Astrocyte of the spinal cord (primary cell): ENCODE measurements around the gene MANSC1.
"Not testable (repeated sequence)": the region's sequence is repeated elsewhere in the genome, so short reads cannot be mapped to it uniquely, and the experiment has no call there.

Source experiments
- DNase-seq: peaks from one replicate; pipeline ENCODE4 v3.0.0; 2011; ENCODE audit warnings: low read depth, low spot score
- H3K4me3 ChIP-seq: 2 replicates; pipeline ENCODE4 v1.5.1; 2011; ENCODE audit warnings: low read depth, mild to moderate bottlenecking, low read length, moderate library complexity
- in situ Hi-C: cut with HindIII; loops from 2 replicates; pipeline ENCODE4 v1.10.0; 2017; ENCODE audit warnings: low sequenced_read_pairs
- TF ChIP-seq, protein P1 (sequence below): IDR thresholded peaks from 2 replicates; pipeline ENCODE4 v1.5.1; 2012; ENCODE audit warnings: low read depth, mild to moderate bottlenecking, low read length, inconsistent platforms

Gene MANSC1

DNA sequence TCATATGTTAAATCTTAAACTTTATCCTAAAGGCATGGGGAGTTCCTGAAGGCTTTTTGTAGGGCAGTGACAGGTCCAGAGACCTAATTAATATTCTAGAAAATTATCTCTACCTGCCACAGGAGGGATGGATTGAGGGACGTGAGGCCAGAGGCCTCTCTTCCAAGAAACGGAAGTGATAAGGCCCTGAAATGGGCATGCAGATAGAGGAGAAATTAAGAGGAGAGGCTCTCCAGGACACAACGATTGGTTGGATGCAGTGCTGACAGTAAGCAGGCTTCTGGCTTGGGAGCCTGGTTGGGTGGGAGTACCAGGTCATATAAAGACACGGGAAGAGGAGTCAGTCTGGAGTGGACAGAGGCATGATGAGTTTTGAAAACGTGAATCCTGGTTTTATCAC, 3.8 kb upstream of the MANSC1 start:
- in situ Hi-C loops = no loop called here
- H3K4me3 ChIP-seq = no peak overlapping the region
- TF ChIP-seq, protein P1, sequence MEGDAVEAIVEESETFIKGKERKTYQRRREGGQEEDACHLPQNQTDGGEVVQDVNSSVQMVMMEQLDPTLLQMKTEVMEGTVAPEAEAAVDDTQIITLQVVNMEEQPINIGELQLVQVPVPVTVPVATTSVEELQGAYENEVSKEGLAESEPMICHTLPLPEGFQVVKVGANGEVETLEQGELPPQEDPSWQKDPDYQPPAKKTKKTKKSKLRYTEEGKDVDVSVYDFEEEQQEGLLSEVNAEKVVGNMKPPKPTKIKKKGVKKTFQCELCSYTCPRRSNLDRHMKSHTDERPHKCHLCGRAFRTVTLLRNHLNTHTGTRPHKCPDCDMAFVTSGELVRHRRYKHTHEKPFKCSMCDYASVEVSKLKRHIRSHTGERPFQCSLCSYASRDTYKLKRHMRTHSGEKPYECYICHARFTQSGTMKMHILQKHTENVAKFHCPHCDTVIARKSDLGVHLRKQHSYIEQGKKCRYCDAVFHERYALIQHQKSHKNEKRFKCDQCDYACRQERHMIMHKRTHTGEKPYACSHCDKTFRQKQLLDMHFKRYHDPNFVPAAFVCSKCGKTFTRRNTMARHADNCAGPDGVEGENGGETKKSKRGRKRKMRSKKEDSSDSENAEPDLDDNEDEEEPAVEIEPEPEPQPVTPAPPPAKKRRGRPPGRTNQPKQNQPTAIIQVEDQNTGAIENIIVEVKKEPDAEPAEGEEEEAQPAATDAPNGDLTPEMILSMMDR = no peak
- no peak for DNase-seq

DNA sequence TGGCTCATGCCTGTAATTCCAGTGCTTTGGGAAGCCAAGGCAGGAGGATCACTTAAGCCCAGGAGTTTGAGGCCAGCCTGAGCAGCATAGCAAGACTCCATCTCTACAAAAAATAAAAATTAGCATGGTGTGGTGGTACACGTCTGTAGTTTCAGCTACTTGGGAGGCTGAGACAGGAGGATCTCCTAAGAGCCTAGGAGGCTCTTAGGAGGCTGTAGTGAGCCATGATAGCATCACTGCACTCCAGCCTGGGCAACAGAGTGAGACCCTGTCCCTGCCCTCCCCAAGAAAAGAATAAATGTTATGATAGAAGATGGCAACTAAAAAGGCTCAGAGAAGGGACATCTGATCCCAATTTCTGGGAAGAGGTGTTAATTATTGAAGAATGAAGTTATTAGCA, 3.2 kb upstream of the MANSC1 start:
- no peak overlapping the region for H3K4me3 ChIP-seq
- in situ Hi-C loops = no loop called here
- TF ChIP-seq, protein P1 = no peak
- no peak for DNase-seq

DNA sequence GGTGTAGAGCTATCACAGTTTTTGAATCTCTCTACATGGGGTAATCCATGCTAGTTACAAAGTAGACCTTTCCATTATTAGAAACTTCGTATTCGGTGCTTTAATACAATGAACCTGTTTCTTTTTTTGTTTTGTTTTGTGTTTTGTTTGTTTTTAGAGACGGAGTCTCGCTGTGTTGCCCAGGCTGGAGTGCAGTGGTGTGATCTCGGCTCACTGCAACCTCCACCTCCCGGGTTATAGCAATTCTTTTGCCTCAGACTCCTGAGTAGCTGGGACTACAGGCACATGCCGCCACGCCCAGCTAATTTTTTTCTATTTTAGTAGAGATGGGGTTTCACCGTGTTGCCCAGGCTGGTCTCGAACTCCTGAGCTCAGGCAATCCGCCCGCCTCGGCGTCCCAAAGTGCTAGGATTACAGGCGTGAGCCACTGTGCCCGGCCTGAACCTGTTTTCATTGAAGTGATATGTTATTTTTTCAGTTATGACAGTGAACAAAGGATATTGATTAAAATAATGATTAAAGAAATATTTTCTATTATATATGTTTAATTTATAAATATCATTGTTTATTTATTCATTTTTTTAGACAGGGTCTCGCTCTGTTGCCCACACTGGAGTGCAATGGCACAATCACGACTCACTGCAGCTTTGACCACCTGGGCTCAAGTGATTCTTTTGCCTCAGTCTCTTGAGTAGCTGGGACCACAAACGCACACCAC, 1.6 kb upstream of the MANSC1 start:
- in situ Hi-C loops, DNase-seq, H3K4me3 ChIP-seq: not testable (repeated sequence)

DNA sequence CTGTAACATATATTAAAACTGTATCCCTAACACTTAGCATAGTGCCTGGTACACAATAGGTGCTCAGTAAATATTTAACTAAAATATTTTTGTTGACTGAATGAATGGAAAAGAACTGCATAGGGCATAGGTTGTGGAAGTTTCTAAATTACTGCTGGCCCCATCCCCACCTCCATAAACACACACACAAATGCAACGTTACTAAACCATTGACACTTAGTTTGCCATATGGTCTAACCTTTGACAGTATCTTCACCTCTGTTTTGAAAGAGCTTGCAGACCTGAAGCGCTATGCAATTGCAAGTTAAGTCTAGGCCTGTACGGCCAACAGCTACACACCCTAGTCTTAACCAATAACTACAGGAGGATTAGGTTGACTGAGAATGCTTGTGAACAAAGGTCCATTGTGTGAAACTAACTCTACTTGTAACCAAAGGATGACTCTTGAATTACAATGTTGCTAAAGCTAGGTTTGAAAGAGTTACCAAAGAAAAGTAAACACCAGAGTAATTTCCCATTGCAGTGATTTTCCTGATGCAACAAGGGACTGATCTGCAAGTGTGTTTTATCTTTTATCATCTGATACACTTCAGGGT, 924 bp upstream of the MANSC1 start:
- no peak for DNase-seq
- in situ Hi-C loops = no loop called here
- TF ChIP-seq, protein P1 = no peak
- no peak overlapping the region for H3K4me3 ChIP-seq

DNA sequence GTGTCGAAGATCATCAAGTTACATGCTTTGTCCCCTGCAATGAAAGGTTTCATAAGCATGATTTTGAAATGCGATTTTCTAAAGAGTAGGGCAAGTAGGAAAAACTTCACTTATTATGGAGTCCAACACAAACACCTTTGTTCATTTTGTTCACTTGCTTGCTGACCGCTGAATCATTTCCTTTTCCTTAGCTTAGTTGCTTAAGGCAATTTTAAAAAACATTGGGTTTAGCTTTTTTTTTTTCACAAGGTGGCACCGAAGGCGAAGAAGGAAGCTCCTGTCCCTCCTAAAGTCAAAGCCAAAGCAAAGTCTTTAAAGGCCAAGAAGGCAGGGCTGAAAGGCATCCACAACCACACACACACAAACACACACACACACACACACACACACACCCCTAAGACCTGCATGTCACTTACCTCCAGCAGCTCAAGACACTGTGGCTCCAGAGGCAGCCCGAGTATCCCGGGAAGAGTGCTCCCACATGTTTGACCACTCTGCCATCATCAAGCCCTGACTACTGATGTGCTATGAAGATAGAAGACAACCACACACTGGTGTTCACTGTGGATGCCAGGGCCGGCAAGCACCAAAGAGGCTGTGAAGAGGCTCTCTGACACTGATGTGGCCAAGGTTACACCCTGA, 11.4 kb downstream of the MANSC1 start:
- TF ChIP-seq, protein P1 = no peak
- peak; percentile 61 for DNase-seq
- no peak overlapping the region for H3K4me3 ChIP-seq
- in situ Hi-C loops = no loop called here

DNA sequence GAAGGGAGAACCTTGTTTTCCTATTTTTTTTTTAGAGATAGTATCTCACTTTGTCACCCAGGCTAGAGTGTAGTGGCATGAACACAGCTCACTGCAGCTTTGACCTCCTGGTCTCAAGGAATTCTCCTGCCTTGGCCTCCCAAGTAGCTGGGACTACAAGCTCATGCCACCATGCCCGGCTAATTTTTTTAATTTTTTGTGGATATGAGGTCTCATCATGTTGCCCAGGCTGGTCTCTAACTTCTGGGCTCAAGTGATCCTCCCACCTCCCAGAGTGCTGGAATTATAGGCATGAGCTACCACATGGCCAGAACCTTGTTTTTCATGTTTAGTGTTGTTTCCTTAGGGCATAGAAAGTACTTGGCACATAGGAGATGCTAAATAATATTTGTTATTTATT, 13.5 kb downstream of the MANSC1 start:
- H3K4me3 ChIP-seq = no peak overlapping the region
- no peak for DNase-seq
- TF ChIP-seq, protein P1 = no peak
- in situ Hi-C loops = no loop called here

DNA sequence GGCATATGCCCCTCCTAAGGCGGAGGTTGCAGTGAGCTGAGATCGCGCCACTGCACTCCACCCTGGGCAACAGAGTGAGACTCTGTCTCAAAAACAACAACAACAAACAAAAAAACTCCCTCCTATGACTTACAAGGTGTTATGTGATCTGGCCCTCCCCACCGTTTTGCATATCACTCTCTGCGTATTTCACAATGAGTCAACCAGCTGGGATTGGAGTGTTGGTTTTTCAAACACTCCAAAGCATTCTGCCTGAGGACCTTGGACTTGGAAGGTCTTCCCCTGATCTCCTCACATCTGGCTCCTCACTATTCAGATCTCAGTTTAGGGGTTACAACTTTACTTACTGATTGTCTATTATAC, 14.0 kb downstream of the MANSC1 start:
- in situ Hi-C loops = no loop called here
- TF ChIP-seq, protein P1 = no peak
- no peak for DNase-seq
- no peak overlapping the region for H3K4me3 ChIP-seq
